NCI-H1105 (cell line): ENCODE measurements around the gene MOK.
"Not testable (repeated sequence)": the region's sequence is repeated elsewhere in the genome, so short reads cannot be mapped to it uniquely, and the experiment has no call there.

Experiments
- DNase-seq: peaks from one replicate; lab custom pipeline; 2025; lab: John Stamatoyannopoulos, UW

The MOK gene

GRCh38 chr14:102246071-102246470 is 58.9 kb downstream of the MOK start:
- DNase-seq, result no peak

GRCh38 chr14:102243795-102244194 is 61.2 kb downstream of the MOK start:
- not testable (repeated sequence) for DNase-seq

GRCh38 chr14:102241147-102241546 is 63.8 kb downstream of the MOK start:
- DNase-seq, result no peak

GRCh38 chr14:102240481-102240880 is 64.5 kb downstream of the MOK start:
- DNase-seq, result not testable (repeated sequence)

- no peak for DNase-seq
Observed at GRCh38 chr14:102239231-102239630, 65.7 kb downstream of the MOK start.

- DNase-seq, result no peak
Observed at GRCh38 chr14:102238766-102239165, 66.2 kb downstream of the MOK start.

GRCh38 chr14:102238131-102238530 is 66.8 kb downstream of the MOK start:
- DNase-seq, result no peak

- DNase-seq, result no peak
Observed at GRCh38 chr14:102236026-102236425, 68.9 kb downstream of the MOK start.

- DNase-seq, result peak; percentile 59
Observed at GRCh38 chr14:102235275-102235897, 69.6 kb downstream of the MOK start.

- DNase-seq, result no peak
Observed at GRCh38 chr14:102234331-102235264, 70.4 kb downstream of the MOK start.

GRCh38 chr14:102233081-102233480 is 71.9 kb downstream of the MOK start:
- no peak for DNase-seq

- no peak for DNase-seq
Observed at GRCh38 chr14:102232348-102232625, 72.7 kb downstream of the MOK start.

GRCh38 chr14:102231476-102232347 is 73.3 kb downstream of the MOK start:
- DNase-seq, result no peak

GRCh38 chr14:102230481-102231210 is 74.3 kb downstream of the MOK start:
- DNase-seq, result no peak

GRCh38 chr14:102229739-102230092 is 75.2 kb downstream of the MOK start:
- no peak for DNase-seq

- no peak for DNase-seq
Observed at GRCh38 chr14:102229071-102229738, 75.8 kb downstream of the MOK start.

- DNase-seq, result no peak
Observed at GRCh38 chr14:102227184-102227964, 77.6 kb downstream of the MOK start.

- DNase-seq, result no peak
Observed at GRCh38 chr14:102226356-102227125, 78.4 kb downstream of the MOK start.

GRCh38 chr14:102225936-102226335 is 79.0 kb downstream of the MOK start:
- no peak for DNase-seq

- DNase-seq, result no peak
Observed at GRCh38 chr14:102225386-102225785, 79.6 kb downstream of the MOK start.
